Germinal center (tissue), 1 donor: Measurements from ENCODE around the gene SLC13A3.

Experiments
- DNase-seq: peaks from one replicate; pipeline ENCODE4 v3.0.0; 2012; ENCODE audit warnings: mixed read lengths, low spot score

Gene SLC13A3

DNA sequence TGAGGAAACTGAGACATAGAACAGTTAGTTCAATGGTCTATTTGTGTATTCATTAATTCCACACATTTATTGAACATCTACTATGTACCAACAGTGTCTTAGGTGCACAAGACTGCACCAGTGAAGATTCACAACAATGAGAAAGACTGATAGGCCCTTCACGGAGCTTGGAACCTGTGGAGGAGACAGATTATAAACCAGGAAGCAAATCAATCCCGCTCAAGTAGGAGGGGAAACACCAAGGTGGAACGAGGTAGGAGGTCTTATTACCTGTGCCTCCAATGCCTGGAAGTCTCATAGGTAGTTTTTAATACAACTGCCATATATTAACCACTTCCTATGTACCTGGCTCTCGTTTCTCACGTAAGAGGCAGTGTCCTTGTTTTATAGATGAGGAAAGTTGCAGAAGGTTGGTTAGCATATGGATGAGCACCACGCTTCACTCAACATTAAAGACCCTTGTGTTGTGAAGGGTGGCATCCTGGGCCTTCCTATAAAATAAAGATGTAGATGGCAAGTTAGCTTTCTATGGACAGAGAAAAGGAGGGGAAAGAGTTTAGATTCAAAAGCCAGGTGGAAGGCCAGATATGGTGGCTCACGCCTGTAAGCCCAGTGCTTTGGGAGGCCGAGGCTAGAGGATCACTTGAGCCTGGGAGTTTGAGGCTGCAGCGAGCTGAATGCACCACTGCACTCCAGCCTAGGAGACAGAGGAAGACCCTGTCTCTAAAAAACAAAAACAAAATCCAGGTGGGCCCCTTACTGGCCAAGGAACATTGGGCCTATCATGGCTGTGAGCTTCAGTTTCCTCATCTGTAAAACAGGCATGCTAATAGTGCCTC, 45.1 kb downstream of the SLC13A3 start:
- DNase-seq = no peak

DNA sequence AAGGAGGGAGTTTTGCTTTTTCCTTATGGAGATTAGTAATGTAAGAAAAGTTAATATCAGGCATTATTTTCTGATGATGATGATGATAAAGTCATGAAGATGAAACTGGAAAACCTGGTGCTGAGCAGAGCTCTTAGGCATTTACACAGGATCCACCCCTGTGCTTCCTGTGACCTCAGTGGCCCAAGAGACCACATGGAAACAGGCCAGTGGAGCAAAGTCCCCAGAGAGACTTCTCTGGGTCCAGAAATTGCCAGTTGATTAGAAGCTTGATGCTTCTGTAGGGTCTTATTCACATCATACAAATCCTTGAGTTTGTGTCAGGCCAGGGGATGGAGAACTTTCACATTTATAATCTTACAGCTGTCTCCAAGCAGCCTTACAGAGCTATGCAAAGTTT, 46.1 kb downstream of the SLC13A3 start:
- no peak for DNase-seq

- DNase-seq = no peak
Observed at GRCh38 chr20:46604551-46605133, 46.6 kb downstream of the SLC13A3 start.

DNA sequence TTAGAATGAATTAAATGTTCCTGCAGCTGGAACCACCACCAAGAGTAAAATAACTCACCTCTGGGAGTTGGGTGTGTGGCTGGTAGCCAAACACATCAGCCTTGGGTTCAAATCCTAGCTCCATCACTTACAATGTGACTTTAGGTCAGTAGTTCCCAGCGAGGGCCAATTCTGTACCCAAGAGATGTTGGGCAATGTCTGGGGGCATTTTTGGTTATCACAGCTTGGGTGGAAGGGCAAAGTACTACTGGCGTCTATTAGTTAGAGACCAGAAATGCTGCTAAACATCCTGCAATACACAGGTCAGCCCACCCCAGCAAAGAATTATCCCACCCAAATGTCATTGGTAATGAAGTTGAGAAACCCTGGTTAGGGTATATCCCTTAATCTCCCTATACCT, 48.8 kb downstream of the SLC13A3 start:
- no peak for DNase-seq

- no peak for DNase-seq
Observed at GRCh38 chr20:46601603-46602122, 49.6 kb downstream of the SLC13A3 start.

DNA sequence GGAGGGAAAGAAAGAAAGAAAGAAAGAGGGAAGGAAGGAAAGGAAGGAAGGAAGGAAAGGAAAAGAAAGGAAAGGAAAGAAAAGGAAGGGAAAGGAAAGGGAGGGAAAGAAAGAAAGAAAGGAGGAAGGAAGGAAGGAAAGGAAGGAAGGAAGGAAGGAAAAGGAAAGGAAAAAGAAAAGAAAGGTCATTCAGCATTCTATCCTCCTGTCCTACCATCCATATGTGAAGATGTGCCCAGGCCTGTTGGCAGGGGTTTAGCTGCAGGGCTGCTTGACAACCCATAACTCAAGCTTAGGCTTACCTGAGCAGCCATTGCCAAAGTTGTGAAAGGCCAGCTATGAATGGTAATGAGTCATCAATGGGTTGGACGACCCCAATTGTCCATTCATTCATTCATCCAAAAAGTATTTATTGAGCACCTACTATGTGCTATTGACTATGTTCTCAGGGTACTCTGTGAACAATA, 50.9 kb downstream of the SLC13A3 start:
- no peak for DNase-seq

- DNase-seq = no peak
Observed at GRCh38 chr20:46599227-46599987, 51.9 kb downstream of the SLC13A3 start.

DNA sequence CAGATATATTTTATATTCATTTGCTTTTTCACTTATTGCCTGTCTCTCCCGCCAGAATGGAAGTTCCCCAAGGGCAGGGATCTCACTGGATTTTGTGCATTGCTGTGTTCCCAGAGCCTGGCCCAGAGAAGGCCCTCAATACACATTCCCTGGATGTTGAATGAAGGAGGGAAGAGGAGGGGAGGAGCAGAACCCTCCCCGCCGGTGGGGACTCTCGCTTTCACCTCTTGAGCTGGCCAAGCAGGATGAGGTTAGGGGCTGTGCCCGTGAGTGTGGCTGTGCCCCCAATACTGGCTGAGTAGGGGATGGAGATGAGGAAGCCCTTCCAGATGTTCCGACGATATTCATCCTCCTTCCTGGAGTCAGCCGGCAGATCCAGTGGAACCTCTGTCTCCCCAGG, 55.3 kb downstream of the SLC13A3 start:
- DNase-seq = no peak

- DNase-seq = no peak
Observed at GRCh38 chr20:46594725-46595124, 56.5 kb downstream of the SLC13A3 start.

DNA sequence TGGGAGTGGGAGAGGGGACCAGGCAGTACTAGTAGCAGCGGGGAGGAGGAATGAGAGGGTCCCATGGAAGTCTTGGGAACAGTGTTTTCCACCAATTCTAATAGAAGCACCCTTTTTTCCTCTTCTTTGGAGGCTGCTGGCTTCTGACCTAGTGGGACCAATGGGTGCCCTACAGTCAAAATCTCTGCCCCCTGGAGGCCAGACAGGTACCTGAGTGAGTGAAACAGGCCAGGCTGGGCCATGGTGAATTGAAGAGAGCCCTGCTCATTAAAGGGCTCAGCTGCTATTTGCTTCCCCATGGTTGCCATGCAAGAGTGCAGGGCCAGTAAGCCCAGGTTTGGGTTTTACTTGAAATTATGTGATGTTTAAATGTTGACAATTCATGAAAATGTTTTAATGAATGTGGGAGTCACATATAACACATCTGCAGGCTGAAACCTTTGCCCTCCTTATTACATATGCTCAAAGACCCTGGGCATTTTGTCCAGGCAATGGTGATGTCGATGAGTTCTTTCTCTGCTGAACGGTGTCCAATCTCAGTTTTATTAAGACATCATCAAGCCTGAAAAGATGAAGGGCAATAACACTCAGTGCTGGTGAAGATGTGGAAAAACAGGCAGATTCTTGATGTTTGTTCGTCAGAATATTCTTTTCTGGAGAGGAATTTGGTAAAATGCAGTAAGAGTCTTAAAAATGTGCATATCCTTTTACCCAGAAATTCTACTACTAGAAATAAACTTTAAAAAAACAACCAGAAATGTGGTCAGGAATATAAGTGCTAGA, 58.5 kb downstream of the SLC13A3 start:
- no peak for DNase-seq

- no peak for DNase-seq
Observed at GRCh38 chr20:46590443-46590842, 60.8 kb downstream of the SLC13A3 start.

- DNase-seq = no peak
Observed at GRCh38 chr20:46588532-46589511, 62.4 kb downstream of the SLC13A3 start.

DNA sequence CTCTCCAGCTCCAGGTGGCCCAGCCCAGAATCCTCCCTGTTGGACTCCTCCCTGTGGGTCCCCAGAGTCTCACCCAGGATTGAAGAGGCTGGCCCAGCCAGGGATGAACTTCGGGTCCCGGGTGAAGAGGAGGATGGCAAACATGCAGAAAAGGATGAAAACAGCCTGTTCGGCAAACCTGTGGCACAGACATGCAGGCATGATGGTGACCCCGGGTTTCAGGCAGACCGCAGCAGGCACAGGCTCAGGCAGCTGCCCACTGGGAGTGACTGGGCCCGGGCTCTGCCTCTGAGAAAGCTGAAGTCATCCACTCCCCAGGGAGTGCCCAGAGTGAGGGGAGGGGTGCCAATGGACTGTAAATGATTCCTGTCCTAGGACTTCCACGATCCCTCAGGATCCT, 63.3 kb downstream of the SLC13A3 start:
- no peak for DNase-seq

DNA sequence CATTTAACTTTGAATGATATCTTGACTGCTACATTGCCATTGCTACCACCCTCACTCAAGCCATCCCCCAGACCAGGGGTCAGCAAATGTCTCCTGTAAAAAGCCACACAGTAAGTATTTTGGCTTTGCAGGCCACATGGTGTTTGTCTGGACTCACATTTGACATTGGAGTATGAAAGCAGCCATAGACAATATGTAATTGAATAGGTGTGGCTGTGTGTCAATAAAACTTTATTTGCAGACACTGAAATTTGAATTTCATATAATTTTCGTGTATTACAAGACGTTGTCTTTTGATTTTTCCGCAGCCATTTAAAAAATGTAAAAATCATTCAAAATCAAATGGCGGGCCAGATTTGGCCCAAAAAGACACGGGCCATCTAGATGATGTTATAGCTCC, 64.5 kb downstream of the SLC13A3 start:
- no peak for DNase-seq

GRCh38 chr20:46584508-46584907, 66.8 kb downstream of the SLC13A3 start:
- DNase-seq = no peak

DNA sequence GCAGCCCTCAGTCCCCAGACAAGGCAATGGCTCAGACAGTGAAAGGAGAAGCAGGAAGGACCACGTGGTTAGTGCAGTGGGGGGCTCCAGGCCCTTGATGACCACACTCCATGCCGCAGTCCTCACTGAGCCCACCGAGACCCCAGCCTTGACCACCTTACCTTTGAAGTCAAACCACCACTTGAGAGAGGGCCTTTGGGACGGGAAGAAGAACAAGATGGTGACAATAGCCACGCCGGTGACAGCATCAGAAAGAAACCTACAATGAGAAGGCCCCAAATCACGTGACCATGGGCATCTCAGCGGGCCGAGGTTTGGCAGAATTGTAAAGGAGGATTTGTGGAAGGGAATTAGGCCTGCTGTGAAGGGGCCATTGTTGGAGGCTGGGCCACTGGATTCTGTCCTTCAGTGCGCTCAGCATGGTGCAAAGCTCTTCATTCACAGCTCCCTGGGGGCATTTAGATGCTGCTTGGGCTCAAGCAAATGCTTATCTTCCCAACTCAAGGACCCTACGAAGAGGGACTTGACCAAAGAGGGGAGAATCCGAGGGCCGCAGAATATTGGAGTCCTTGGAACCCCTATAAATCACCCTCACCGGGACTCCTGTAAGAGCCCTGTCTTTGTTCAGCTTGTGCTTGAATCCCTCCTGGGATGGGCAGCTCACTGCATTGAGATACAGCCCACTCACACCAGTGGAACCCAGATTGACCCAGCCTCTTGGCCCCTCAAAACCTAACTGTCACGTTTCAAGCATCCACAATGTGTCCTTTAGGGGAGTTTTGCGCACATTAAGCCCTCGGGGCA, 67.6 kb downstream of the SLC13A3 start:
- no peak for DNase-seq

DNA sequence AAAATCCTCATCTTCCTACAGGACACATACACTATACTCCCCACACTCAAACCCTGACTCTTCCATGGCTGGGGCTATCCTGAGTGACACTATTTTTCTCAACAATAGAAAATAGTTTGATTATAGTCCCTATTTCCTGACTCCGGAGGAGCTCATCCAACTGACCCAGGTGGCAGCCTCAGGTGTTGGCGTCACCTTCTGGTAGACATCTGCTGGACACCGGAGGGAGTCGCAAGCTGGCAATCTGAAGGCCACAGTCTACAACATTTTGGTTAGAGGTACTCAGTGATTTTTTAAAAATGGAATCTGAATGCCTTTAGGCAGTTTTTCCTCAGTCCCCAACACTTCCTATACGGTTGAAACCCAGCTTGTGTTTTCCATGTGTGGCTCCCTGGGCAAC, 68.6 kb downstream of the SLC13A3 start:
- no peak for DNase-seq

- DNase-seq = no peak
Observed at GRCh38 chr20:46581391-46581790, 69.9 kb downstream of the SLC13A3 start.

DNA sequence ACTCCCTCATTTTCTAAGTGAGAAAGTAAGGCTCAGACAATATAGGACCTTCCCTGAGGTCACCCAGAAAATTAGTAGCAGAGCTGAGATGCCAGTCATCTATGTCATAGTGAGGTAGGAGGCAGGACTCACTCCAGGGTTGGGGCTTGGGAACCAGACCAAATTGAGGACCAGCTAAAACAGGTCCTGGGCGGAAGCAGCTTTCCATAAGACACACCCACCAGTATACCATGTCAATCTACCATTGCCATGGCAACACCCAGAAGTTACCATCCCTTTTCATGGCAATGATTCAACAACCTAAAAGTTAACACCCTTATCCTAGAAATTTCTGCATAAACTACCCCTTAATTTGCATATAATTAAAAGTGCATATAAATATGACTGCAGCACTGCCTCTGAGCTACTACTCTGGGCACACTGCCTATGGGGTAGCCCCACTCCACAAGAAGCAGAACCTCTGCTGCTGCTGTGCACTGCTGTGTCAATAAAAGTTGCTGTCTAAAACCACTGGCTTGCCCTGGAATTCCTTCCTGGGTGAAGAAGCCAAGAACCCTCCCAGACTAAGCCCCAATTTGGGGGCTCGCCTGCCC, 70.5 kb downstream of the SLC13A3 start:
- no peak for DNase-seq
